Measurements from ENCODE around the gene SCFD2. TPM values are rescaled to one million over a fixed set of nuclear protein-coding genes. Genes with fewer than 3 reads are reported as not detected.

SCFD2 gene
- total RNA-seq, 1 experiment from 2014 or later, result 13.5 TPM

DNA sequence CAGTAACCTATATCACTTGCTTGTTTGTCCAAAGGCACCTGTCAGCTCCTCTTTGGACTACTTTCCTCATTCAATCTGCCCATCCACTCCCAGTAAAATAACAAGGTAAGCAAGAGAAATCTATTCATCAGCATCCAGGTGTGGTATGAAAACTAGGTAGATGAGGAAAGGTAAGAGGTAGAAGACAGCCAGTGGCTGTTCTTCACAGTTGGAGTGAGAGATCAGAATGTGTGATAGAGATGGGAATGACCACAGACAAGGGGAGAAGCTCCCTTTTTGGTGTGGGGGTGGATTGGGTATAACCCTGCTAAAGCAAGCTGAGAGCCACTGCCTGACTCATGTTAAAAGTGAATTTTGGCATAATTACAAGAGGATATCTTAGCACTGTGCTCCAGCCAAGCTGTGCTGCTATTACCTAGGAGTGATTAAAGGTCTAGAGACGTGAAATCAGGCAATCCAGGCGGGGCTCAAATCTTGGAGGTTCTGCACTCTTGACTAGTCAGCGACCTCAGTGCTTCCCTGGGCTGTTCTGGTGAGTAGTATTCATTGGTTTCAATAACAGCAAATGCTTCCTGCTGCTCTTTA, 531.8 kb downstream of the SCFD2 start:
- H3K4me3 ChIP-seq (ENCODE audit: insufficient read depth, low read depth, low read length), result no peak overlapping the region
- no peaks in the 10 kb centered on the region for H3K36me3 ChIP-seq (replicated peaks; ENCODE audit: control insufficient read depth, insufficient read depth, low read length)
- H3K27me3 ChIP-seq (ENCODE audit: control insufficient read depth, insufficient read depth, low read length), result no peaks in the 10 kb centered on the region; the same call in 1 of the 2 replicates
- no peak for DNase-seq

DNA sequence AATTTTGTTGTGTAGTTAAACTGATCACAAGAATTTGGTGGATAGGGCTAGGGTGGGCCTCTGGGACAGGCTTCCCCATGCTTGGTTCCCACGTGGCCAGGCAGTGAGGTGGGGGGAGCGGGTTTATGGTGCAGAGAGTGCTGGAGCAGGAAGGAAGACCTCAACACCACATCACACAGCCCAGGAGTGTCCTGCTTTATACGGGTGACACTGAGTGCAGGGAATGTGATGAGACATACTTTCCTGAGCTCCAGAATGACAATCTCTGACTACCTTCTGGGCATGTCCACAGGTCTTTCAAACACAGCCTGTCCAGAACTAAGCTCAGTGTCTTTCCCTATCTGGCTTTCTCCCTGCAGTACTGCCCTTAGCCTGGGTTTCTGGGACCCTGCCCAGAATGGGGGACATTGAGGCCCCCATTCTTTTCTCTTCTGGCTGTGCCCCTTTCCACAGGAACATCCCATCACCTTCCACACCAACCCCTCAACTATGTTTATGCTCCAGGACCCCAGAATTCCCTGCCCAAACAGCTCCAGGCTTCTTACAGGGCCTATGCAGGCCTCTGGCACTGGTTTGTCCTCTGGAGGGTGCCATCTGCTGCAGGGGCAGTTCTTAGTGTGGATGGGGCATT, 540.3 kb downstream of the SCFD2 start:
- H3K27me3 ChIP-seq (ENCODE audit: control insufficient read depth, insufficient read depth, low read length), result no peaks in the 10 kb centered on the region
- no peak overlapping the region for H3K4me3 ChIP-seq (ENCODE audit: insufficient read depth, low read depth, low read length)
- H3K36me3 ChIP-seq (replicated peaks; ENCODE audit: control insufficient read depth, insufficient read depth, low read length), result no peaks in the 10 kb centered on the region
- DNase-seq, result no peak

DNA sequence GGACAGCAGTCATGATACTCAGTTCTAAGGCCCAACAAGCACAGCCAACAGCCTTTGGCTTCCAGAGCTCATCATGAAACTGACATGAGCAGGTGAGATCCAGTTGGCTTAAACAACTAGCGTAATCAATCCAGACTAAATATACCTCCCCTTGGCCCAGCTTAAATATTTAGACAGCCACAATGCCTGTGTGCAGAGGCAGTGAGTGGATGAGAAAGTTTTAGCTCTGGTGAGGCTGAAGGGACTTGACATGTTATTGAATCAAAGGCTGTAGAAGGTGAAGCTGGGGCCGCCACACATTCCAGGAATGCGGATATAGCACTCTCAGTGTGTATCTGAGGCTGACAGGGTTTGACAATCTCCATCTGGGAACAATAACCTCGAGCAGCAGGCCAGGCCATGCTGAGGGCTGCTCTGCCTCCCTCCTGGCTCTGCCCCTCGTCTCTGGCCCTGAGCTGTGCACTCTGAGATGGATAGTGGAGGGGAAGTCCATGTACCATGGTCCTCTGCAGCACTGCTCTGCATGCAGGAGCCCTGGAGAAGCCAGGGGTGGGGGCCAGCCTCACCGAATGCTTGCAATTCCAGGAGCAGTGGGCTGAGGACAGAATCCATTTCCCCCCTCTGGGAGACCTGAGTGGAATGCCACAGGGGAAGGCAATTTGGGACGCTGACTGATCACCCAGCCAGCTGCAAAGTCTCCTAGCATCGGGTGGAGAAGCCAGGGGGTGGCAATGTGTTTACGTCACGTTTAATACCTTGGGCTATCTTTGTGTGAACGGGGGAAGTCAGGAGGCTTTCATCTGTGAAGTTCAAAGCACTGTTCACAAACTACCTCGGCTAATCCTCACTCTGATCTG, 541.0 kb downstream of the SCFD2 start:
- DNase-seq, result no peak
- Histone ChIP-seq H3K36me3 (replicated peaks; ENCODE audit: control insufficient read depth, insufficient read depth, low read length) (no peaks in the 10 kb centered on the region), H3K4me3 (ENCODE audit: insufficient read depth, low read depth, low read length) (no peak overlapping the region), H3K27me3 (ENCODE audit: control insufficient read depth, insufficient read depth, low read length) (no peaks in the 10 kb centered on the region)

DNA sequence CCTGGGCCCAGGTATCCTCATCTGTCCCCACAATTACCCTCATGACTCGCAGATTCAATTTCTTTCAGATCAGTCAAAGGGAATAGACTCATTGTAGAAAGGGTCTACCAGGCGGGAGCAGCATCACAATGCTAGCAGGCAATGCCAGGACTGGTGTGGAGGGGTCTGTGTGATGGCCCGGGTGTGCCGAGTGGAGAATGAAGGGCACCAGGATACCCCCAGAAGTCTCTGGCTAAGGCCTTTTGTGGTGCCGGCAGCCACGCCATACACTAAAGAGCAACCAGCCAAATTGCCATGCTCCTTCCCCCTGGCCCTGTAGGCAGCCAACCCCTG, 541.6 kb downstream of the SCFD2 start:
- Histone ChIP-seq H3K36me3 (replicated peaks; ENCODE audit: control insufficient read depth, insufficient read depth, low read length) (no peaks in the 10 kb centered on the region), H3K27me3 (ENCODE audit: control insufficient read depth, insufficient read depth, low read length) (no peaks in the 10 kb centered on the region), H3K4me3 (ENCODE audit: insufficient read depth, low read depth, low read length) (no peak overlapping the region)
- DNase-seq, result no peak

DNA sequence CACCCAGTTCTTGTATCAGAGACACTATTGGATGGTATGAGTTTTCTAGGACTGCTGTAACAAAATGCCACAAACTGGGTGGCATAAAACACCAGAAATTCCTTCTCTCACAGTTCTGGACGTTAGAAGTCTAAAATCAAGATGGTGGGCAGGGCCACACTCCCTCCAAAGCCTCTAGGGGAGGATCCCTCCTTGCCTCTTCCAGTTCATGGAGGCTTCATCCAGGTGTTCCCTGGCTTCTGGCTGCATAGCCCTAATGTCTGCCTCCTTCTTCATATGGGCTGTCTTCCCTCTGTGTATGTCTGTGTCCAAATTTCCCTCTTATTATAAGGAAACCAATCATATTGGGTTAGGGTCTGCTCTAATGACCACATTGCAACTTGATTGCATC, 542.2 kb downstream of the SCFD2 start:
- no peak for DNase-seq
- Histone ChIP-seq H3K36me3 (replicated peaks; ENCODE audit: control insufficient read depth, insufficient read depth, low read length) (no peaks in the 10 kb centered on the region), H3K27me3 (ENCODE audit: control insufficient read depth, insufficient read depth, low read length) (no peaks in the 10 kb centered on the region), H3K4me3 (ENCODE audit: insufficient read depth, low read depth, low read length) (no peak overlapping the region)

Other genes with a start within 250 kb of the SCFD2 start
- 41.0 and 52.2 TPM in 2 replicates for gene FIP1L1, start 11.6 kb upstream of the SCFD2 start, total RNA-seq (2014; rRNA removed; shearing (Covaris generic))
- 1.6 and 2.7 TPM in 2 replicates for gene LNX1, start 225.4 kb upstream of the SCFD2 start, total RNA-seq (2014; rRNA removed; shearing (Covaris generic))